DMS79 (cell line): ENCODE data around the gene RNF222.

Experiments
- DNase-seq: peaks from one replicate; lab custom pipeline; 2025; lab: John Stamatoyannopoulos, UW

Gene RNF222

GRCh38 chr17:8341456-8341855 lies 56.2 kb downstream of the RNF222 start:
- no peak for DNase-seq
